SU-DHL-6 (cell line): ENCODE measurements around the gene PXMP4.

Source experiments
- H2AFZ ChIP-seq: fragments of 200-600 bp; sonication (generic); 2 replicates; pipeline ENCODE4 v1.6.1; 2014; ENCODE audit warnings: low read depth, mild to moderate bottlenecking, moderate library complexity, mixed read lengths, antibody characterized with exemption, low read length; ENCODE audit not compliant: severe bottlenecking
- H3F3A ChIP-seq: fragments of 200-600 bp; shearing (Covaris generic); 2 replicates; pipeline ENCODE4 v1.6.0; 2016; ENCODE audit warnings: antibody characterized with exemption, mild to moderate bottlenecking; ENCODE audit not compliant: insufficient read depth
- H3K27ac ChIP-seq: fragments of 200-600 bp; sonication (generic); 2 replicates; pipeline ENCODE4 v1.5.1; 2016; ENCODE audit warnings: low read depth, mild to moderate bottlenecking, low read length, moderate library complexity, mixed read lengths
- H3K27me3 ChIP-seq: fragments of 200-600 bp; sonication (generic), shearing (Covaris generic); 2 replicates; pipeline ENCODE4 v1.6.0; 2014; ENCODE audit warnings: mild to moderate bottlenecking, low read length
- H3K36me3 ChIP-seq: fragments of 200-600 bp; sonication (generic); 2 replicates; pipeline ENCODE4 v1.6.1; 2014; ENCODE audit warnings: mild to moderate bottlenecking, low read length, mixed read lengths
- H3K4me2 ChIP-seq: fragments of 300-600, 200-600 bp; shearing (Covaris generic), sonication (generic); 2 replicates; pipeline ENCODE4 v1.6.0; 2014; ENCODE audit warnings: low read length, low read depth, mild to moderate bottlenecking; ENCODE audit not compliant: poor library complexity, severe bottlenecking
- H3K4me3 ChIP-seq: fragments of 200-600 bp; sonication (generic); 2 replicates; pipeline ENCODE4 v1.5.1; 2014; ENCODE audit warnings: antibody characterized with exemption, low read length, mild to moderate bottlenecking, mixed read lengths; ENCODE audit not compliant: insufficient read depth, poor library complexity, severe bottlenecking
- H3K79me2 ChIP-seq: fragments of 200-600 bp; sonication (generic); 2 replicates; pipeline ENCODE4 v1.6.1; 2014; ENCODE audit warnings: mild to moderate bottlenecking, low read length, moderate library complexity; ENCODE audit not compliant: insufficient read depth
- H3K9ac ChIP-seq: fragments of 200-600 bp; sonication (generic); 2 replicates; pipeline ENCODE4 v1.7.0; 2014; ENCODE audit warnings: mild to moderate bottlenecking, low read length
- H3K9me2 ChIP-seq: fragments of 200-600 bp; sonication (generic); replicated peaks from 2 replicates; pipeline ENCODE4 v1.6.1; 2014; ENCODE audit warnings: low read length; ENCODE audit not compliant: insufficient read depth
- H3K9me3 ChIP-seq: fragments of 200-600 bp; sonication (generic); 2 replicates; pipeline ENCODE4 v1.6.1; 2014; ENCODE audit warnings: low read length, mixed read lengths; ENCODE audit not compliant: insufficient read depth
- H4K20me1 ChIP-seq: fragments of 200-600 bp; sonication (generic); 2 replicates; pipeline ENCODE4 v1.6.1; 2014; ENCODE audit warnings: low read depth, mild to moderate bottlenecking, antibody characterized with exemption, low read length, moderate library complexity, mixed read lengths
- CTCF ChIP-seq: fragments of 200-600 bp; sonication (generic); IDR thresholded peaks from one replicate; pipeline ENCODE4 v1.5.1; 2017; ENCODE audit warnings: antibody characterized with exemption, mild to moderate bottlenecking, low read length, moderate library complexity; ENCODE audit not compliant: insufficient read depth, poor library complexity, severe bottlenecking
- EZH2phosphoT487 ChIP-seq: fragments of 200-600 bp; sonication (generic), shearing (Covaris generic); conservative IDR thresholded peaks from 2 replicates; pipeline ENCODE4 v1.6.1; 2018; ENCODE audit warnings: mild to moderate bottlenecking, antibody characterized with exemption, low read length, moderate library complexity, mixed read lengths

PXMP4 gene

GRCh38 chr20:33724439-33725094, 4.5 kb upstream of the PXMP4 start:
- H2AFZ ChIP-seq = no peak overlapping the region
- no peaks in the 10 kb centered on the region for H3K9me3 ChIP-seq
- H3K27ac ChIP-seq = no peak overlapping the region
- no peaks in the 10 kb centered on the region for H3K9me2 ChIP-seq
- TF ChIP-seq CTCF (no peak), EZH2phosphoT487 (no peak)
- no peak overlapping the region for H3K9ac ChIP-seq
- H4K20me1 ChIP-seq = no peaks in the 10 kb centered on the region
- no peaks in the 10 kb centered on the region for H3K27me3 ChIP-seq
- H3K4me3 ChIP-seq = no peak overlapping the region
- H3K79me2 ChIP-seq = peaks cover 4% of the 10 kb centered on the region; the same call in 1 of the 2 replicates
- 0 out of 2 replicates have a peak, but pooled peaks cover 10% of the 10 kb centered on the region for H3F3A ChIP-seq
- H3K4me2 ChIP-seq = no peak overlapping the region
- no peaks in the 10 kb centered on the region for H3K36me3 ChIP-seq

- Histone ChIP-seq H3K27ac (no peak overlapping the region), H3K4me2 (no peak overlapping the region), H4K20me1 (no peaks in the 10 kb centered on the region), H3K9ac (no peak overlapping the region), H3K9me3 (no peaks in the 10 kb centered on the region), H3K9me2 (no peaks in the 10 kb centered on the region), H3F3A (0 out of 2 replicates have a peak, but pooled peaks cover 5% of the 10 kb centered on the region), H3K79me2 (peaks cover 18% of the 10 kb centered on the region; the same call in 1 of the 2 replicates), H2AFZ (no peak overlapping the region), H3K36me3 (no peaks in the 10 kb centered on the region), H3K4me3 (no peak overlapping the region), H3K27me3 (no peaks in the 10 kb centered on the region)
- no peak for TF ChIP-seq CTCF
These were observed 1.5 kb upstream of the PXMP4 start for GRCh38 chr20:33721391-33722140.

- no peak for TF ChIP-seq CTCF
- TF ChIP-seq EZH2phosphoT487 = no peak
- Histone ChIP-seq H2AFZ (peak overlapping the region; percentile 31), H3K36me3 (no peaks in the 10 kb centered on the region), H3K4me3 (peak overlapping the region; percentile 79), H3K9ac (peak overlapping the region; percentile 73), H3F3A (0 out of 2 replicates have a peak, but pooled peaks cover 5% of the 10 kb centered on the region), H4K20me1 (no peaks in the 10 kb centered on the region), H3K27me3 (no peaks in the 10 kb centered on the region), H3K9me2 (no peaks in the 10 kb centered on the region), H3K9me3 (no peaks in the 10 kb centered on the region), H3K27ac (peak overlapping the region; percentile 39), H3K79me2 (peaks cover 21% of the 10 kb centered on the region; the same call in 1 of the 2 replicates), H3K4me2 (peak overlapping the region; percentile 66)
These were observed 677 bp downstream of the PXMP4 start for GRCh38 chr20:33719277-33719988.
